Gastroesophageal sphincter (tissue), 3 donors: Measurements from ENCODE around the gene MASTL.

Source experiments
- CTCF ChIP-seq, 4 experiments: fragments of 200-600 bp in 2 of 4; fragments of 450-650 bp in 2 of 4; sonication (generic) in 1 of 4; IDR thresholded peaks; one replicate each; pipeline ENCODE4 v1.5.1; 2017 to 2019; ENCODE audit warnings: antibody characterized with exemption in 4 of 4, mild to moderate bottlenecking in 2 of 4, moderate library complexity in 2 of 4
- POLR2A ChIP-seq, 2 donors: fragments of 450-650 bp; IDR thresholded peaks; one replicate each; pipeline ENCODE4 v1.6.1; 2017; ENCODE audit warnings: antibody characterized with exemption in 2 of 2, mild to moderate bottlenecking in 2 of 2, moderate library complexity in 1 of 2

- TF ChIP-seq CTCF (IDR thresholded peaks at IDR 0.05): no peak
- no peak for TF ChIP-seq POLR2A (IDR thresholded peaks at IDR 0.05)
Measured at GRCh38 chr10:27188259-27188658, 33.1 kb downstream of the MASTL start.
